Endothelial cell (in vitro differentiated cells): ENCODE measurements around the gene TBC1D1. TPM values are rescaled to one million over a fixed set of nuclear protein-coding genes. Genes with fewer than 3 reads are reported as not detected.

Experiments
- DNase-seq: peaks from one replicate; pipeline ENCODE4 v3.0.0; 2021; ENCODE audit warnings: low spot score
- H3K27ac Mint-ChIP-seq: one replicate; pipeline ENCODE4 v1.8.0; 2021; ENCODE audit warnings: mixed read lengths, inconsistent platforms; ENCODE audit not compliant: unreplicated experiment
- H3K27me3 Mint-ChIP-seq: one replicate; pipeline ENCODE4 v1.8.0; 2021; ENCODE audit warnings: mild to moderate bottlenecking, moderate library complexity, mixed read lengths, inconsistent platforms; ENCODE audit not compliant: unreplicated experiment
- H3K36me3 Mint-ChIP-seq: one replicate; pipeline ENCODE4 v1.8.0; 2021; ENCODE audit warnings: mild to moderate bottlenecking, low read depth, mixed read lengths, inconsistent platforms; ENCODE audit not compliant: unreplicated experiment
- H3K4me1 Mint-ChIP-seq: one replicate; pipeline ENCODE4 v1.8.0; 2021; ENCODE audit warnings: mild to moderate bottlenecking, mixed read lengths, inconsistent platforms; ENCODE audit not compliant: unreplicated experiment
- H3K4me3 Mint-ChIP-seq: one replicate; pipeline ENCODE4 v1.8.0; 2021; ENCODE audit warnings: mild to moderate bottlenecking, mixed read lengths, inconsistent platforms; ENCODE audit not compliant: unreplicated experiment
- H3K9me3 Mint-ChIP-seq: one replicate; pipeline ENCODE4 v1.8.0; 2021; ENCODE audit warnings: mixed read lengths, inconsistent platforms; ENCODE audit not compliant: unreplicated experiment
- total RNA-seq: library from RNA; stranded (reverse); fragmentation: NEBNext Ultra II Directional; extraction: Animal tissue kit (Norgen Biotek cat#: 25700); gene quantifications from one replicate; pipeline ENCODE4 v1.2.1, GENCODE V29; 2021; ENCODE audit not compliant: unreplicated experiment
- TF ChIP-seq, protein P1 (sequence below): fragments of 200-600 bp; sonication (generic); IDR thresholded peaks from one replicate; pipeline ENCODE4 v1.5.0; 2021; ENCODE audit warnings: antibody characterized with exemption; ENCODE audit not compliant: unreplicated experiment

TBC1D1 gene
- total RNA-seq, 1 donor from 2014 or later, result 139 TPM

DNA sequence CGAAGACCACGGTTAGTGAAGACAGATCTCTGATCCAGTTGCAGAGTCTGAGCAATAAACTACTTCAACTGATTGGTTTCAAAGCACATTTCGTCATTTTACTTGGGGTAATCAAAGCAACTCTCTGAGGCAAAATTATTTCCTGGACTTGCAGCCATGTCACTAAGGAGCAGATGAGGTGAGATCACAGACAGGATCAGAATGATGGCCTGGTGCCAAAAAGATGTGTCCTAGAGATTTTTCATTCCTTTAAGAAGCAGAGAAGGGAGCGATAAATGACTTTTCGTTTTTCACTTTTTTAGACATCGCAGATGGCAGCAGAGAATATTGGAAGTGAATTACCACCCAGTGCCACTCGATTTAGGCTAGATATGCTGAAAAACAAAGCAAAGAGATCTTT lies 153.2 kb downstream of the TBC1D1 start:
- no peak for DNase-seq
- peaks cover 10% of the 10 kb centered on the region for H3K36me3 Mint-ChIP-seq
- H3K27me3 Mint-ChIP-seq, result peaks cover 2% of the 10 kb centered on the region
- TF ChIP-seq, protein P1, sequence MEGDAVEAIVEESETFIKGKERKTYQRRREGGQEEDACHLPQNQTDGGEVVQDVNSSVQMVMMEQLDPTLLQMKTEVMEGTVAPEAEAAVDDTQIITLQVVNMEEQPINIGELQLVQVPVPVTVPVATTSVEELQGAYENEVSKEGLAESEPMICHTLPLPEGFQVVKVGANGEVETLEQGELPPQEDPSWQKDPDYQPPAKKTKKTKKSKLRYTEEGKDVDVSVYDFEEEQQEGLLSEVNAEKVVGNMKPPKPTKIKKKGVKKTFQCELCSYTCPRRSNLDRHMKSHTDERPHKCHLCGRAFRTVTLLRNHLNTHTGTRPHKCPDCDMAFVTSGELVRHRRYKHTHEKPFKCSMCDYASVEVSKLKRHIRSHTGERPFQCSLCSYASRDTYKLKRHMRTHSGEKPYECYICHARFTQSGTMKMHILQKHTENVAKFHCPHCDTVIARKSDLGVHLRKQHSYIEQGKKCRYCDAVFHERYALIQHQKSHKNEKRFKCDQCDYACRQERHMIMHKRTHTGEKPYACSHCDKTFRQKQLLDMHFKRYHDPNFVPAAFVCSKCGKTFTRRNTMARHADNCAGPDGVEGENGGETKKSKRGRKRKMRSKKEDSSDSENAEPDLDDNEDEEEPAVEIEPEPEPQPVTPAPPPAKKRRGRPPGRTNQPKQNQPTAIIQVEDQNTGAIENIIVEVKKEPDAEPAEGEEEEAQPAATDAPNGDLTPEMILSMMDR, result no peak
- no peak overlapping the region for H3K4me3 Mint-ChIP-seq
- no peak overlapping the region for H3K27ac Mint-ChIP-seq
- H3K4me1 Mint-ChIP-seq, result no peaks in the 10 kb centered on the region
- no peaks in the 10 kb centered on the region for H3K9me3 Mint-ChIP-seq

DNA sequence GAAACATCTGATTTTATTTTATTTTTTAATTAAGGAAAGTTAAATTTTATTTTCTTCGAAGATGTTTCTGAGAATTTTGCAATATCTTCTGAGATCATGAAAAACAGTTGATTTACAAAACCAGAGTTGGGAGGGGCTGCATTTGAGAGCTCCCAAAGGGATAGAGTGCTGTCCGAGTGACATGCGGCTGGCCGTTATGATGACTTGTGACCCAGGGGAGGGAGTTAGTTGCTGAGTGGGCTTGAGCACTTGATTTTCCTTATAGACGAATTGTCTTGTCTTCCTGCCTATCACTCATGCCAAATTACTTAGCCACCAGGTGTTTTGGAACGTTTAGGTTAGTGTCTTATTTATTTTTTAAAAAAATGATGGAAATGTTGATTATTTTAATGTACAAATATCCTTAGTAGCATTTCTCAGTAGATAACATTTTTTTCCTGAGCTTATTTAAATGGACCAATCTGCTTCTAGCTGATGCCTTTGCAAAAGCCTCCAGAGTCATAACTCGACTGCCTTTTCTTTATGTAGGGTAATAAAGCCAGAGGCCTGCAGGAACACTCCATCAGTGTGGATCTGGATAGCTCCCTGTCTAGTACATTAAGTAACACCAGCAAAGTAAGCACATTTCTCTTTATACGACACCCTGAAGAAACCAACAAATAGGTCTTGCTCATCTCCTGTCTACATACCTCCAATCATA lies 154.6 kb downstream of the TBC1D1 start:
- Mint-ChIP-seq H3K4me1 (no peaks in the 10 kb centered on the region), H3K27me3 (peaks cover 2% of the 10 kb centered on the region)

DNA sequence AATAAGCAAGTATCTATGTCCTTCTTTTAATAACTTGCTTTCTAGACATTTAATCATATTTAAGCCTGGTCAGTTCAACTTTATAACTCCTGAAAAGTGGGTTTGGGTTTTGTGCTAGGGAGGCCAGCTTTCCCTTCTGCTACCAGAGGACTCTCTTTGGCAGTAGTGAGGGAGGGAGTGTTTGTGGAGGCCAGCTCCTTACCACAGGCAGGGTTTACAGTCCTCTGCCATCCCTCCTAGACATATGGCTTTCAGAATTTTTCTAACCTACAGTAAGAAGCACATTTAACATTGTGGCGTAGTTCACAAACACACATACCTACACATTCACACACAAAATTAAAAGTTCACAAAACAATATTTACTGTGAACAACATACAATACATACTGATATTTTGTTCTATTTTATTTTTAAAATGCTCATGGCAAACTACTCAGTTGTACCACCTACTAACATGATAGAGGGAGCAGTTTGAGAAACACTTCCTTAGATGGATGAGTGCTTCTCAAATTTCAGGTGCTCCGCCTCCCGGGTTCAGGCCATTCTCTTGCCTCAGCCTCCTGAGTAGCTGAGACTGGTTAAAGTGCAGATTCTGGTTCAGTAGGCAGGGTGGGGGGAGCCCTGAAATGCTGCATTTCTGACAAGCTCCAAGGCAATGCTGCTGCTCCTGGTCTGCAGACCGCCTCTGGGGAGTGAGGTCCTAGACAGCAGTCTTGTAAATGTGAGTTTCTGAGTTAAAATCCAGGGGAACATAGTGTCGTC lies 156.0 kb downstream of the TBC1D1 start:
- Mint-ChIP-seq H3K4me3 (no peak overlapping the region), H3K4me1 (peaks cover 6% of the 10 kb centered on the region), H3K27ac (no peak overlapping the region), H3K36me3 (peaks cover 13% of the 10 kb centered on the region), H3K9me3 (no peaks in the 10 kb centered on the region), H3K27me3 (peaks cover 4% of the 10 kb centered on the region)
- TF ChIP-seq, protein P1, result no peak
- DNase-seq, result no peak

More for the DNA sequence above, 154.6 kb downstream of the TBC1D1 start:
- Mint-ChIP-seq H3K4me3 (no peak overlapping the region), H3K27ac (no peak overlapping the region), H3K9me3 (no peaks in the 10 kb centered on the region), H3K36me3 (peaks cover 14% of the 10 kb centered on the region)
- no peak for DNase-seq
- TF ChIP-seq, protein P1, result no peak

DNA sequence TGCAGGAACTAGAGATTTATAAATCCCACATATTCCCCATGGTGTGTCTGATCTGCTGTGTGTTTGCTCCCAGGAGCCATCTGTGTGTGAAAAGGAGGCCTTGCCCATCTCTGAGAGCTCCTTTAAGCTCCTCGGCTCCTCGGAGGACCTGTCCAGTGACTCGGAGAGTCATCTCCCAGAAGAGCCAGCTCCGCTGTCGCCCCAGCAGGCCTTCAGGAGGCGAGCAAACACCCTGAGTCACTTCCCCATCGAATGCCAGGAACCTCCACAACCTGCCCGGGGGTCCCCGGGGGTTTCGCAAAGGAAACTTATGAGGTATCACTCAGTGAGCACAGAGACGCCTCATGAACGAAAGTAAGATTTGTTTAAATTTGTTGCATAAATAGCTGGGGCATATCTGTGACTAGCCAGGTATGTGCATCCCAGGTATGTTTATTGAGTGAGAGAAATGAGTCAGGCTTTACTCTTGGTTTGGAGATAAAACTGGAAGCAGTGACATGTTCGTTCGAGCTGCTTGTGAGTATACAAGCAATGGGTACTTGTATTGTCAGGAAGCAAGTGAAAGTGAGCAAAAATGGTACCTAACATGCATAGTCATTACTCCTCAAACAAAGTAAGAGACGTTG lies 158.8 kb downstream of the TBC1D1 start:
- H3K4me3 Mint-ChIP-seq, result peak overlapping the region; percentile 37
- peaks cover 4% of the 10 kb centered on the region for H3K27me3 Mint-ChIP-seq
- DNase-seq, result no peak
- H3K27ac Mint-ChIP-seq, result no peak overlapping the region
- TF ChIP-seq, protein P1, result no peak
- no peaks in the 10 kb centered on the region for H3K9me3 Mint-ChIP-seq
- H3K4me1 Mint-ChIP-seq, result peaks cover 12% of the 10 kb centered on the region
- H3K36me3 Mint-ChIP-seq, result peaks cover 20% of the 10 kb centered on the region
